Right lobe of liver (tissue), 6 donors: Measurements from ENCODE around the gene SMCO3. TPM values are rescaled to one million over a fixed set of nuclear protein-coding genes. Genes with fewer than 3 reads are reported as not detected.
A peak's percentile ranks its signal among the peaks of the same experiment; 100 is the strongest.

Experiments used
- ATAC-seq, 4 donors: fragments of 200-7000 bp; cut with Tn5 transposase; one replicate each; pipeline ENCODE4 v1.9.1; 2020; ENCODE audit warnings: mild to moderate bottlenecking in 4 of 4, moderate library complexity in 4 of 4
- DNase-seq, 3 donors: peaks; one replicate each; pipeline ENCODE4 v3.0.0-alpha.2; 2020
- H3K27ac ChIP-seq, 3 donors: fragments of 200-600 bp; one replicate each; pipeline ENCODE4 v1.8.0; 2022
- H3K27me3 ChIP-seq, 2 donors: fragments of 200-600 bp; one replicate each; pipeline ENCODE4 v1.8.0; 2022
- H3K36me3 ChIP-seq, 4 donors: fragments of 200-600 bp; sonication (generic) in 1 of 4; one replicate each; pipeline versions ENCODE4 v1.5.1 to v1.8.0; 2017 to 2022; ENCODE audit warnings: control low read depth in 1 of 4
- H3K4me1 ChIP-seq, 4 donors: fragments of 200-600 bp; sonication (generic) in 1 of 4; one replicate each; pipeline versions ENCODE4 v1.5.1 to v1.8.0; 2017 to 2022; ENCODE audit warnings: control low read depth in 1 of 4
- H3K4me3 ChIP-seq, 3 donors: fragments of 200-600 bp; one replicate each; pipeline ENCODE4 v1.8.0; 2022
- H3K9me3 ChIP-seq, 4 donors: fragments of 200-600 bp; sonication (generic) in 1 of 4; one replicate each; pipeline versions ENCODE4 v1.5.1 to v1.8.0; 2017 to 2022; ENCODE audit warnings: control low read depth in 1 of 4
- POLR2A ChIP-seq: fragments of 450-650 bp; IDR thresholded peaks from one replicate; pipeline ENCODE4 v1.6.1; 2017; ENCODE audit warnings: antibody characterized with exemption, mild to moderate bottlenecking
- WGBS: methylation state at CpG from one replicate; pipeline ENCODE4 v1.1.6; 2018; ENCODE audit warnings: low coverage, low lambda C conversion rate; ENCODE audit not compliant: insufficient coverage; ENCODE audit errors: missing lambda C conversion rate; 5-methylcytosine and 5-hydroxymethylcytosine counted together
- intact Hi-C, 2 donors: fragments of 100-400 bp; cut with DNase I; formaldehyde crosslinking; loops; one replicate each; pipeline versions ENCODE4 v1.11.2 to v1.14.1; 2022
- total RNA-seq, 6 experiments: library from RNA; depleted of rRNA in 2 of 6; stranded (reverse); fragments of >200 nt in 2 of 6; fragmentation: NEBNext Ultra II Directional in 3 of 6; extraction: Animal tissue kit (Norgen Biotek cat#: 25700) in 3 of 6; gene quantifications; one replicate each; pipeline versions ENCODE4 v1.1.0 to v1.2.4, GENCODE V29; 2016 to 2023
- TF ChIP-seq, protein P1 (sequence below), 4 donors: fragments of 200-600 bp in 3 of 4; fragments of 450-650 bp in 1 of 4; IDR thresholded peaks; one replicate each; pipeline versions ENCODE4 v1.5.1 to v1.8.0; 2016 to 2022; ENCODE audit warnings: antibody characterized with exemption in 4 of 4, mild to moderate bottlenecking in 2 of 4
- donor health status: DM: no; HTN: yes; CAD: no.
- donor health status: DM: no; HTN: no; CAD: no.
- donor health status: DM: no; HTN: no; CAD: no.
- donor health status: DM: no; HTN: yes; CAD: no.
- donor health status: DM: no; HTN: yes; CAD: no.

The SMCO3 gene
- total RNA-seq, 6 experiments from 2014 or later = 0.24 to 0.68 (median 0.40) TPM; not detected in 1

DNA sequence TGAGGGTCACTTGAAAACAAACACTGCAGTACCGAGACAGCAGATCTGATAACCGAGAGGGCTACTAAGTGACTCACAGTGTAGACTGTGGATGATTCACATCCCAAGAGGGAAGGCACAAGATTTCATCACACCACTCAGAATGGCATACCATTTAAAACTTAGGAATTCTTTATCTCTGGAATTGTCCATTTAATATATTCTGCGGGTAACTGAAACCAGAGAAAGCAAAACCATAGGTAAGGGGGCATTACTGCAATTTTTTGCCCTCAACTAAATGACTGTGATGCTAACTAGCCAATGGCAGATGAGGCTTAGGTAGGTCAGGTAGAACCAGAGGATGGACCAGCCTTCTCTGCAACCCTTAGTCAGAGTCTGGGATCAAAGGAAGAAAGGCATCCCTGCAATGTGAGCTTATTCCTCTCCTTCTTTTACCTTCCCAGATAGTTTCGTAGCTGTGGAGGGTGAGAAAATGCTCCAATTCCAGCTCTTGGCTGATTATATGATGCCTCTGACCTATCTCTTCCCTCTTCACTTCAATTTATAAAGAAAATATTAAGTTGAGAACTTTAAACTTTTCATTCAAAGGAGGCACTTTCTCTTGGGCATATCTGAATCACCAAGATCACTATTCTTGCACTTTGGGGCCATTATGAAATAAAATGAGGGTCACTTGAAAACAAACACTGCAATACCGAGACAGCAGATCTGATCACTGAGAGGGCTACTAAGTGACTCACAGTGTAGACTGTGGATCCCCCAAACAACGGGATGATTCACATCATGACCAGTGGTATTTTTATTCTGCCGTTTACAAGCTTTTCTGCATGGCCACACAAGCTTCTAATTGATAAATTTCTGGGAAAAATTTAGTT is 22.6 kb upstream of the SMCO3 start:
- Histone ChIP-seq H3K4me1 (peaks cover 0 to 43% (median 20%) of the 10 kb centered on the region in 4 donors), H3K27ac (peak overlapping the region in 1 of 3 donors; percentile 64), H3K4me3 (no peak overlapping the region), H3K36me3 (peaks cover 0 to 18% (median 5%) of the 10 kb centered on the region in 4 donors), H3K27me3 (no peaks in the 10 kb centered on the region), H3K9me3 (no peaks in the 10 kb centered on the region)
- WGBS = 55% methylated on average over 7 of the region's 7 CpGs
- intact Hi-C loops = no loop called here
- TF ChIP-seq, protein P1, sequence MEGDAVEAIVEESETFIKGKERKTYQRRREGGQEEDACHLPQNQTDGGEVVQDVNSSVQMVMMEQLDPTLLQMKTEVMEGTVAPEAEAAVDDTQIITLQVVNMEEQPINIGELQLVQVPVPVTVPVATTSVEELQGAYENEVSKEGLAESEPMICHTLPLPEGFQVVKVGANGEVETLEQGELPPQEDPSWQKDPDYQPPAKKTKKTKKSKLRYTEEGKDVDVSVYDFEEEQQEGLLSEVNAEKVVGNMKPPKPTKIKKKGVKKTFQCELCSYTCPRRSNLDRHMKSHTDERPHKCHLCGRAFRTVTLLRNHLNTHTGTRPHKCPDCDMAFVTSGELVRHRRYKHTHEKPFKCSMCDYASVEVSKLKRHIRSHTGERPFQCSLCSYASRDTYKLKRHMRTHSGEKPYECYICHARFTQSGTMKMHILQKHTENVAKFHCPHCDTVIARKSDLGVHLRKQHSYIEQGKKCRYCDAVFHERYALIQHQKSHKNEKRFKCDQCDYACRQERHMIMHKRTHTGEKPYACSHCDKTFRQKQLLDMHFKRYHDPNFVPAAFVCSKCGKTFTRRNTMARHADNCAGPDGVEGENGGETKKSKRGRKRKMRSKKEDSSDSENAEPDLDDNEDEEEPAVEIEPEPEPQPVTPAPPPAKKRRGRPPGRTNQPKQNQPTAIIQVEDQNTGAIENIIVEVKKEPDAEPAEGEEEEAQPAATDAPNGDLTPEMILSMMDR (IDR thresholded peaks at IDR 0.05) = no peak
- TF ChIP-seq POLR2A = no peak
- no peak for DNase-seq
- ATAC-seq = peak; percentile 35 to 83 (median 64)

DNA sequence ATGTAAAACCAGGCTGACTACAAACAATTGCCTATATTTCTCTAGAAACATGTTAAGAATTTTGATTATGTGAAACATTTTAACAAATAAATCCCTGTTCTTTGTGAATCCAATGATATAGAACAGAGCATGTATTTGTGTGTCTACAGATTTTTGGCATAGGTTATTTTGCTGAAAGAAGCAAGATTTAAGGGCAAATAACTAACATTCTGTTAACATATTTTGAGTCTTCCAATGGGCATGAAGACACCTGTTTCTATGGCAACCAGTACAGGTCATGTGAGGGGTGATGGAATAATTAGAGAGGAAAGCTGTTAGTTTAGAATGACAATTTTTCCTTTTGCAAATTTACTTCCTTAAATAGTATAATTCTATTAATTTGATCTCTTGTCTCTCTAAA is 20.5 kb upstream of the SMCO3 start:
- no peaks in the 10 kb centered on the region for H3K9me3 ChIP-seq
- no peaks in the 10 kb centered on the region for H3K27me3 ChIP-seq
- peaks cover 0 to 6% (median under 1%) of the 10 kb centered on the region in 4 donors for H3K36me3 ChIP-seq
- no peak overlapping the region for H3K4me3 ChIP-seq
- peaks cover 0 to 26% (median 15%) of the 10 kb centered on the region in 4 donors for H3K4me1 ChIP-seq
- DNase-seq (no peak), ATAC-seq (no peak)
- peak overlapping the region in 1 of 3 donors; percentile 18 for H3K27ac ChIP-seq
- intact Hi-C loops = no loop called here
- no peak for TF ChIP-seq POLR2A
- TF ChIP-seq, protein P1 (IDR thresholded peaks at IDR 0.05) = no peak

DNA sequence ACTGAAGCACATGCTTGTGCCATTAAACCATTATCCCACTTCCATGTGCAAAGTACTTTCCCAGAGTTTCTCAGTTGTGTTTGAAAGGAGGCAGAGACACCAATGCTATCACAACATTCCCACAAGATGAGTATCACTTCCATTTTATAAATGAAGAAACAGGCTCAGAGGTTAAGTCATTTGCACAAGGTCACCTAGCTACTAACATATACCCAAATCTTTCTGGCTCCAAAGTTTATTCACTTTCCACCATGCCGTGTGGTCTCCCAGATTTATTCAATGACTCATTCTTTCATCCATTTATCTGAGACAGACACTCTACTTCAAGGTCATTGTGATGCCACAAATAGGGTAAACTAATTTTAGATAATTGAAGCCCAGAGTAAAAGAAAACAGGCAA is 20.0 kb upstream of the SMCO3 start:
- no peak for TF ChIP-seq POLR2A
- TF ChIP-seq, protein P1 (IDR thresholded peaks at IDR 0.05) = no peak
- H3K27me3 ChIP-seq = no peaks in the 10 kb centered on the region
- intact Hi-C loops = no loop called here
- H3K36me3 ChIP-seq = peaks cover 0 to under 1% (median 0%) of the 10 kb centered on the region in 4 donors
- peaks cover 0 to 20% (median 12%) of the 10 kb centered on the region in 4 donors for H3K4me1 ChIP-seq
- WGBS = 22% methylated on average over 1 of the region's 1 CpG
- H3K9me3 ChIP-seq = no peaks in the 10 kb centered on the region
- DNase-seq (no peak), ATAC-seq (peak in 3 of 4 donors; percentile 12 to 34 (median 14))
- peak overlapping the region in 2 of 3 donors; percentile 18 to 33 for H3K27ac ChIP-seq
- H3K4me3 ChIP-seq = no peak overlapping the region

DNA sequence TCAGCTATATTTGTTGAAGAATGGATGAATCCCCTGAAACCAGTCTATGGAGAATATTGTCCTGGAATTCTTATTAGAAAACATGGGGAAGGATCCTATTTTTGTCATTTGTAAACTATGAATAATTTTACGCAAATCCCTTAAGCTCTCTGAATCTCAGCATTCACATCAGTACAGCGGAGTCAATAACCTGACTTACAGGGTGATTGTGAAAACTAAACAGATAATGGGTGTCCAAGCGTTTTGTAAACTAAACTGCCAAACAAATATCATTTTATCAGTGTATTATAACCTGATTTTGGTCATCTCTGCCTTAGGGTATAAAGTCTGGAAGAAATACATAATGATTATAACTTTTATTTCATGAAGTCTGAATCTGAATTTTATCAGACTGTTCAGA is 19.4 kb upstream of the SMCO3 start:
- H3K36me3 ChIP-seq = no peaks in the 10 kb centered on the region
- 21% methylated on average over 3 of the region's 3 CpGs for WGBS
- H3K4me3 ChIP-seq = no peak overlapping the region
- DNase-seq (no peak), ATAC-seq (peak; percentile 48 to 77 (median 58))
- H3K27ac ChIP-seq = peak overlapping the region in 2 of 3 donors; percentile 6 to 33
- intact Hi-C loops = no loop called here
- TF ChIP-seq, protein P1 (IDR thresholded peaks at IDR 0.05) = no peak
- TF ChIP-seq POLR2A = no peak
- no peaks in the 10 kb centered on the region for H3K9me3 ChIP-seq
- no peaks in the 10 kb centered on the region for H3K27me3 ChIP-seq
- H3K4me1 ChIP-seq = peaks cover 0 to 19% (median 11%) of the 10 kb centered on the region in 4 donors
